HG03442 (cell line): ENCODE measurements around the gene CFAP300.

ENCODE experiments used
- ATAC-seq: cut with Tn5 transposase; IDR thresholded peaks from one replicate; pipeline ENCODE4 v1.9.1; 2021; ENCODE audit warnings: mild to moderate bottlenecking, moderate library complexity; ENCODE audit not compliant: unreplicated experiment

CFAP300 gene

GRCh38 chr11:102119997-102120396 lies 72.8 kb downstream of the CFAP300 start:
- ATAC-seq: no peak

GRCh38 chr11:102120437-102120973 lies 73.3 kb downstream of the CFAP300 start:
- ATAC-seq: no peak

- ATAC-seq: no peak
Measured at GRCh38 chr11:102121329-102121728, 74.1 kb downstream of the CFAP300 start.
